ENCODE results near the gene RNF19B.

DNA sequence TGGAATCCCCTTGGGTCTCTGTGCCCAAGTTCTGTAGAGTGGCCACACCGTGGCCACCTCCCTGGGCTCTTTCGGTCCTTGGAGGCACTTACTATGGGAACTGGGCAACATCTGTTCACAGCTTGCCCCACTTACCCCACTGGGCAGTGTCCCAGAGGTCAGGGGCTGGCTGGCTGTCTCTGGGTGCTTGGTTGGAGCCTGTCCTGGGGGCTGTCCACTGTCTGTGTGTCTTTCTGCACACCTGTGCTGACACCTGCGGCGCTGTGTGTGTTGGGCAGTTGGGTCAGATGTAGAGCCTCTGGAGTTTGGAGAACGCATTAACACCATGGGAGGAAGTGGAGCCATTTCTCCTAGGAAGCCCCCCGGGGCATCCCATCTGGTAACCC lies 62.1 kb downstream of the RNF19B start:
- TF ChIP-seq POLR2AphosphoS5 (IDR thresholded peaks at IDR 0.05; ENCODE audit: low read depth, low read length) (no peak), POLR2A (IDR thresholded peaks at IDR 0.05; ENCODE audit: low read depth, low read length) (no peak), TAF1 (IDR thresholded peaks at IDR 0.05; ENCODE audit: low read depth, low read length) (no peak), POU2F2 (IDR thresholded peaks at IDR 0.05; ENCODE audit: low read depth, low read length) (no peak)

Measured in GM12891 (cell line).